MCF 10A (cell line): ENCODE results near the gene TTC24. TPM values are rescaled to one million over a fixed set of nuclear protein-coding genes. Genes with fewer than 3 reads are reported as not detected.

Experiments used
- BruUV-seq: library from RNA; stranded (reverse); fragments of 400-500 nt; replicated peaks from 2 replicates; lab custom pipeline; 2021; lab: Mats Ljungman, UMichigan
- CTCF ChIA-PET: fragments of 300-600 bp; sonication (Branson Sonifier 250); formaldehyde crosslinking; extraction: SDS; loops from one replicate; lab custom pipeline; 2021; ENCODE audit warnings: antibody characterized with exemption, inconsistent platforms; lab: Yijun Ruan, JAX
- POLR2A ChIA-PET: fragments of 300-600, 350-650 bp; sonication (Branson Sonifier 250); formaldehyde crosslinking; extraction: SDS; loops from one replicate; lab custom pipeline; 2020; ENCODE audit warnings: antibody characterized with exemption, inconsistent platforms; lab: Yijun Ruan, JAX
- DNase-seq: peaks from one replicate; pipeline ENCODE4 v3.0.0-alpha.2; 2018; ENCODE audit not compliant: unreplicated experiment
- H3K27ac Mint-ChIP-seq: one replicate; pipeline ENCODE4 v1.8.0; 2022; ENCODE audit warnings: mild to moderate bottlenecking, low read depth, mixed read lengths; ENCODE audit not compliant: unreplicated experiment
- H3K27me3 Mint-ChIP-seq: one replicate; pipeline ENCODE4 v1.8.0; 2022; ENCODE audit warnings: mixed read lengths; ENCODE audit not compliant: insufficient read depth, unreplicated experiment
- H3K36me3 Mint-ChIP-seq: one replicate; pipeline ENCODE4 v1.8.0; 2022; ENCODE audit warnings: mild to moderate bottlenecking, moderate library complexity, mixed read lengths; ENCODE audit not compliant: insufficient read depth, unreplicated experiment
- H3K4me1 Mint-ChIP-seq: one replicate; pipeline ENCODE4 v1.8.0; 2022; ENCODE audit warnings: mixed read lengths; ENCODE audit not compliant: insufficient read depth, unreplicated experiment
- H3K4me3 Mint-ChIP-seq: one replicate; pipeline ENCODE4 v1.8.0; 2022; ENCODE audit warnings: mild to moderate bottlenecking, moderate library complexity, mixed read lengths; ENCODE audit not compliant: unreplicated experiment
- H3K9me3 Mint-ChIP-seq: one replicate; pipeline ENCODE4 v1.8.0; 2022; ENCODE audit warnings: mixed read lengths; ENCODE audit not compliant: unreplicated experiment
- intact Hi-C: fragments of 100-400 bp; cut with micrococcal nuclease; formaldehyde crosslinking; loops from 2 replicates; pipeline ENCODE4 v1.14.1; 2022
- total RNA-seq: library from RNA; stranded (reverse); gene quantifications from 2 replicates; pipeline ENCODE4 v1.2.3, GENCODE V29; 2022
- TF ChIP-seq, protein P1 (sequence below): fragments of 200-600 bp; IDR thresholded peaks from one replicate; pipeline ENCODE4 v1.8.0; 2022; ENCODE audit warnings: antibody characterized with exemption, mild to moderate bottlenecking; ENCODE audit not compliant: unreplicated experiment

Gene TTC24
- total RNA-seq, 1 experiment from 2014 or later, result not detected

- Mint-ChIP-seq H3K4me1 (no peaks in the 10 kb centered on the region), H3K36me3 (peaks cover 18% of the 10 kb centered on the region), H3K4me3 (no peak overlapping the region), H3K27me3 (no peaks in the 10 kb centered on the region), H3K27ac (peak overlapping the region; percentile 19), H3K9me3 (no peaks in the 10 kb centered on the region)
- ChIA-PET POLR2A (interaction anchor here (0.8 to 1.3 kb wide), 2 partner anchors 13 to 23 kb away, joined by 3 read pairs; no protein-coding TSS in a partner anchor), CTCF (interaction anchor here (0.7 kb wide), 1 partner anchor 44 kb away, joined by 3 read pairs; no protein-coding TSS in a partner anchor)
- TF ChIP-seq, protein P1, sequence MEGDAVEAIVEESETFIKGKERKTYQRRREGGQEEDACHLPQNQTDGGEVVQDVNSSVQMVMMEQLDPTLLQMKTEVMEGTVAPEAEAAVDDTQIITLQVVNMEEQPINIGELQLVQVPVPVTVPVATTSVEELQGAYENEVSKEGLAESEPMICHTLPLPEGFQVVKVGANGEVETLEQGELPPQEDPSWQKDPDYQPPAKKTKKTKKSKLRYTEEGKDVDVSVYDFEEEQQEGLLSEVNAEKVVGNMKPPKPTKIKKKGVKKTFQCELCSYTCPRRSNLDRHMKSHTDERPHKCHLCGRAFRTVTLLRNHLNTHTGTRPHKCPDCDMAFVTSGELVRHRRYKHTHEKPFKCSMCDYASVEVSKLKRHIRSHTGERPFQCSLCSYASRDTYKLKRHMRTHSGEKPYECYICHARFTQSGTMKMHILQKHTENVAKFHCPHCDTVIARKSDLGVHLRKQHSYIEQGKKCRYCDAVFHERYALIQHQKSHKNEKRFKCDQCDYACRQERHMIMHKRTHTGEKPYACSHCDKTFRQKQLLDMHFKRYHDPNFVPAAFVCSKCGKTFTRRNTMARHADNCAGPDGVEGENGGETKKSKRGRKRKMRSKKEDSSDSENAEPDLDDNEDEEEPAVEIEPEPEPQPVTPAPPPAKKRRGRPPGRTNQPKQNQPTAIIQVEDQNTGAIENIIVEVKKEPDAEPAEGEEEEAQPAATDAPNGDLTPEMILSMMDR, result no peak
- intact Hi-C loops, result no loop called here
- no TSS peak for BruUV-seq
- no peak for DNase-seq
Observed at GRCh38 chr1:156559086-156559796, 20.3 kb upstream of the TTC24 start.

GRCh38 chr1:156559797-156560385, 19.6 kb upstream of the TTC24 start:
- DNase-seq, result no peak
- BruUV-seq, result no TSS peak
- ChIA-PET POLR2A (interaction anchor here (0.8 to 1.3 kb wide), 2 partner anchors 12 to 24 kb away, joined by 3 read pairs; no protein-coding TSS in a partner anchor), CTCF (interaction anchor here (0.7 kb wide), 1 partner anchor 45 kb away, joined by 3 read pairs; no protein-coding TSS in a partner anchor)
- TF ChIP-seq, protein P1, result no peak
- H3K36me3 Mint-ChIP-seq, result peaks cover 14% of the 10 kb centered on the region
- peak overlapping the region; percentile 19 for H3K27ac Mint-ChIP-seq
- H3K4me3 Mint-ChIP-seq, result no peak overlapping the region
- no peaks in the 10 kb centered on the region for H3K9me3 Mint-ChIP-seq
- H3K27me3 Mint-ChIP-seq, result no peaks in the 10 kb centered on the region
- H3K4me1 Mint-ChIP-seq, result no peaks in the 10 kb centered on the region
- intact Hi-C loops, result no loop called here

DNA sequence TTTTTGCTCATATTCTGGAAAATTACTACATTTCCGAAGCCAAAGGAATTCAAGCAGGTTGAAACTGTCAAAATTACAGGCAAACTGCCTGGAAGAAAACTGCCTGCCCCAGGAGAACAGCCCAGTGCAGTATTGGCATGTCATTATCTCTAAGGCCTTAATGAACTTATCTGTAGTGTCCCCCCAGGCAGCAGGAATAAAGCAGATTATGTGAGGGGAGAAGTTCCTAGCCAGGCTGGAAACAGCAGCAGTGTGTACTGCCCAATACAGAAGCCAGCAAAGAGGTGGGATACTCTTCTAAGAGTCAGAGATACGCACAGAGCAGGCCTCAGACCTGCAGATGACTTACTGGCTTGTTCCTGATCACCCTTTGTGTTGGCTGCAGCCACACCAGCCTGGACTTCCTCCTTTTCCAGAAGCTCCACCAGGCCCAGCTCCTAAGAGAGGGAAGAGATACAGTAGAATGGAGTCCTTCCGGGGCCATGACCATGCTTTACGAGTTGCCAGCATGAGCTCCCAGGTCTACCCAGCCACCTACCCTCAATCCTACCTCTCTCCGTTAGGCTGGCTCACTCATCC, 18.8 kb upstream of the TTC24 start:
- Mint-ChIP-seq H3K36me3 (peaks cover 14% of the 10 kb centered on the region), H3K4me1 (no peaks in the 10 kb centered on the region), H3K27me3 (no peaks in the 10 kb centered on the region), H3K4me3 (no peak overlapping the region), H3K9me3 (no peaks in the 10 kb centered on the region), H3K27ac (no peak overlapping the region)
- POLR2A ChIA-PET, result interaction anchor here (0.6 to 1.3 kb wide), 3 partner anchors 11 to 133 kb away, joined by 3 to 4 read pairs (median 3); no protein-coding TSS in a partner anchor
- CTCF ChIA-PET, result interaction anchor here (0.6 to 1.1 kb wide), 2 partner anchors 16 to 115 kb away, joined by 3 to 5 read pairs; no protein-coding TSS in a partner anchor
- no TSS peak for BruUV-seq
- TF ChIP-seq, protein P1, result no peak
- intact Hi-C loops, result no loop called here
- DNase-seq, result no peak

GRCh38 chr1:156565519-156565918, 14.0 kb upstream of the TTC24 start:
- H3K4me3 Mint-ChIP-seq, result no peak overlapping the region
- H3K4me1 Mint-ChIP-seq, result peaks cover under 1% of the 10 kb centered on the region
- H3K27ac Mint-ChIP-seq, result no peak overlapping the region
- ChIA-PET POLR2A (interaction anchor here (0.6 kb wide), 1 partner anchor 55 kb away, joined by 3 read pairs; no protein-coding TSS in a partner anchor), CTCF (interaction anchor here (0.6 to 1.4 kb wide), 5 partner anchors 10 to 145 kb away, joined by 3 read pairs; no protein-coding TSS in a partner anchor)
- TF ChIP-seq, protein P1, result no peak
- no peak for DNase-seq
- H3K9me3 Mint-ChIP-seq, result no peaks in the 10 kb centered on the region
- no peaks in the 10 kb centered on the region for H3K27me3 Mint-ChIP-seq
- BruUV-seq, result no TSS peak
- H3K36me3 Mint-ChIP-seq, result peaks cover 13% of the 10 kb centered on the region
- intact Hi-C loops, result no loop called here
